ENCODE measurements around the gene LMBR1.

GRCh38 chr7:156892821-156893706, at the start of gene LMBR1:
- TF ChIP-seq EZH2 (IDR thresholded peaks at IDR 0.05) (no peak), POLR2AphosphoS5 (IDR thresholded peaks at IDR 0.05; ENCODE audit: borderline replicate concordance, low read depth, low read length) (peak; percentile 96), FOXP2 (optimal IDR thresholded peaks at IDR 0.05; ENCODE audit: control extremely low read depth, extremely low read length, insufficient read depth) (no peak)

Measured in SK-N-MC (cell line).